HepG2 (cell line): ENCODE results near the gene ORC1. TPM values are rescaled to one million over a fixed set of nuclear protein-coding genes. Genes with fewer than 3 reads are reported as not detected.
A peak's percentile ranks its signal among the peaks of the same experiment; 100 is the strongest.

ENCODE experiments used
- AKNA ChIP-seq: sonication (generic); formaldehyde crosslinking; IDR thresholded peaks from 2 replicates; pipeline ENCODE4 v1.4.0; 2020; ENCODE audit warnings: missing genetic modification reagents, borderline replicate concordance
- CC2D1A ChIP-seq: sonication (generic); formaldehyde crosslinking; IDR thresholded peaks from 2 replicates; pipeline ENCODE4 v1.8.1; 2023; ENCODE audit warnings: mild to moderate bottlenecking, missing genetic modification reagents
- FIP1L1 ChIP-seq: fragments of 200-400 bp; formaldehyde crosslinking; IDR thresholded peaks from 2 replicates; pipeline ENCODE4 v1.6.1; 2018; ENCODE audit warnings: low read depth, mild to moderate bottlenecking, low read length, moderate library complexity, borderline replicate concordance; ENCODE audit not compliant: insufficient read depth
- HMG20B ChIP-seq: conservative IDR thresholded peaks from 2 replicates; pipeline ENCODE4 v1.6.1; 2016; ENCODE audit warnings: missing genetic modification reagents, missing compliant biosample characterization
- HNRNPUL1 ChIP-seq: fragments of 200-400 bp; formaldehyde crosslinking; IDR thresholded peaks from 2 replicates; pipeline ENCODE4 v1.6.1; 2017; ENCODE audit warnings: low read depth, mild to moderate bottlenecking, low read length, moderate library complexity
- HOXA3 ChIP-seq: sonication (generic); formaldehyde crosslinking; IDR thresholded peaks from 2 replicates; pipeline ENCODE4 v1.5.0; 2020; ENCODE audit warnings: missing genetic modification reagents
- MAF1 ChIP-seq: sonication (generic); formaldehyde crosslinking; IDR thresholded peaks from 2 replicates; pipeline ENCODE4 v1.5.0; 2020; ENCODE audit warnings: missing genetic modification reagents, borderline replicate concordance
- RFXAP ChIP-seq: sonication (generic); formaldehyde crosslinking; IDR thresholded peaks from 2 replicates; pipeline ENCODE4 v1.4.0; 2020; ENCODE audit warnings: missing genetic modification reagents, borderline replicate concordance
- SALL2 ChIP-seq: sonication (generic); formaldehyde crosslinking; IDR thresholded peaks from 2 replicates; pipeline ENCODE4 v1.8.1; 2023; ENCODE audit warnings: mild to moderate bottlenecking, missing genetic modification reagents, inconsistent platforms
- SP4 ChIP-seq: sonication (generic); formaldehyde crosslinking; IDR thresholded peaks from 2 replicates; pipeline ENCODE4 v1.8.1; 2023; ENCODE audit warnings: mild to moderate bottlenecking, missing genetic modification reagents
- TOPORS ChIP-seq: sonication (generic); formaldehyde crosslinking; IDR thresholded peaks from 2 replicates; pipeline ENCODE4 v1.8.0; 2023; ENCODE audit warnings: mild to moderate bottlenecking, missing genetic modification reagents
- ZNF292 ChIP-seq: sonication (generic); formaldehyde crosslinking; IDR thresholded peaks from 2 replicates; pipeline ENCODE4 v1.8.1; 2022; ENCODE audit warnings: mild to moderate bottlenecking, low read depth, missing genetic modification reagents, borderline replicate concordance
- ZNF3 ChIP-seq: IDR thresholded peaks from 2 replicates; pipeline ENCODE4 v1.7.0; 2017; ENCODE audit warnings: inconsistent platforms
- ZNF367 ChIP-seq: sonication (generic); formaldehyde crosslinking; IDR thresholded peaks from 2 replicates; pipeline ENCODE4 v1.4.0; 2020; ENCODE audit warnings: missing genetic modification reagents, borderline replicate concordance
- ZNF563 ChIP-seq: sonication (generic); formaldehyde crosslinking; IDR thresholded peaks from 2 replicates; pipeline ENCODE4 v1.8.0; 2022; ENCODE audit warnings: mild to moderate bottlenecking, moderate library complexity, missing genetic modification reagents
- ZNF577 ChIP-seq: sonication (generic); formaldehyde crosslinking; IDR thresholded peaks from 2 replicates; pipeline ENCODE4 v1.4.0; 2020; ENCODE audit warnings: mild to moderate bottlenecking, low read depth, missing genetic modification reagents, borderline replicate concordance
- ZNF724P ChIP-seq: sonication (generic); formaldehyde crosslinking; IDR thresholded peaks from 2 replicates; pipeline ENCODE4 v1.8.0; 2022; ENCODE audit warnings: missing genetic modification reagents, borderline replicate concordance
- polyA plus RNA-seq, 8 experiments: library from polyadenylated mRNA; depleted of rRNA in 3 of 8; stranded (reverse) in 7 of 8; unstranded in 1 of 8; fragments of >200 nt; fragmentation: Illumina TruSeq in 4 of 8; extraction: Trizol in 4 of 8; gene quantifications; 2 replicates each; pipeline versions ENCODE4 v1.2.1 to v1.2.3, GENCODE V29; 2011 to 2016; ENCODE audit warnings: low read depth in 4 of 8, missing spikeins in 1 of 8, mixed read lengths in 1 of 8; ENCODE audit not compliant: insufficient read depth in 1 of 8
- total RNA-seq, 5 experiments: library from RNA; depleted of rRNA; stranded (reverse); fragments of >200 nt; fragmentation: Illumina TruSeq; extraction: Trizol; gene quantifications; 2 replicates each; pipeline ENCODE4 v1.2.3, GENCODE V29; 2016; ENCODE audit warnings: low read depth in 1 of 5
- TF ChIP-seq, protein P1 (sequence below): sonication (generic); formaldehyde crosslinking; IDR thresholded peaks from 2 replicates; pipeline ENCODE4 v1.4.0; 2020; ENCODE audit warnings: missing genetic modification reagents, borderline replicate concordance
- TF ChIP-seq, protein P2 (sequence below): sonication (generic); formaldehyde crosslinking; IDR thresholded peaks from 2 replicates; pipeline ENCODE4 v1.5.0; 2020; ENCODE audit warnings: missing genetic modification reagents
- TF ChIP-seq, protein P3 (sequence below): sonication (generic); formaldehyde crosslinking; IDR thresholded peaks from 2 replicates; pipeline ENCODE4 v1.5.1; 2020; ENCODE audit warnings: missing genetic modification reagents, mild to moderate bottlenecking, borderline replicate concordance

ORC1 gene
- total and polyA plus RNA-seq, 2 of the 13 experiments (the other 11 are each of a cell fraction or from before 2014, with no cell fraction given): 7.0 to 23.5 TPM

DNA sequence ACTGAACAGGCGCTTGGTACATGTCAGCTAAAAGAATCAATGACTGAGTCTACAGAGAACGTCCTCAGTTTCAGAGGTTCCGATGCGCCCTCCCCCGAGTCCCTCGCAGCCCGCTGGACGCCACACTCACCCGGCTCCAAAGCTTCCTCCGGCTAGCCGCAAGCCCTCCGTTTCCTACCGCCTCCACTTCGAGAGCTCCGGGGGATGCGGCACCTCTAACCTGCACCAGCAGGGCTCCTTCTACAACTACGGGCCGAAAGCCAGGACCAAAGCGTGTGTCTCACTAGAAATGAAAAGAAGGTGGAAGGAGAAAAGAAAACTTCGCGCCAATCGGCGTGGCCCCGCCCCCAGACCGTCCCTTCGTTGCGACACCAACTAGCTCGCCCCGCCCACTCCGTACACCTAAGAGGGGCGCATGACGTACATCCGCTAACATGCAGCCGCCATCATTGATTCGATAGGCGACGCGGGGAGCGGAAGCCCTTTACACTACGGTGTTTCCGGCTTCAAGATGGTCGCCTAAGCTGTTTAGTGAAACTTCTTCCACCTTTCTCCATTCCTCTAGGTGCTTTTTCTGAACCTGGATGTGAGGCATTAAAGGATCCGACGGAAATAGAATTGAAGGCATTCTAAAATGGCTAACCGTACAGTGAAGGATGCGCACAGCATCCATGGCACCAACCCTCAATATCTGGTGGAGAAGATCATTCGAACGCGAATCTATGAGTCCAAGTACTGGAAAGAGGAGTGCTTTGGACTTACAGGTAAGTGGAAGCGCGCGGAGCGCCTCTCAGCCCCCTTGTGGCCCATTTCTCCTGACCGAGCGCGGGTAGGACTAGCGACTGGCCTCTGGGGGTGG, at the start of gene ORC1, which contains the start of gene PRPF38A (continued):
- TF ChIP-seq ZNF563 (CRISPR knock-in tag): no peak
- TF ChIP-seq RFXAP (CRISPR knock-in tag): 0 out of 2 replicates have a peak, but pooled peaks have one; percentile 47
- no peak for TF ChIP-seq MAF1 (CRISPR knock-in tag)
- TF ChIP-seq SALL2: peak; percentile 40; the same call in 1 of the 2 replicates
- TF ChIP-seq SP4 (CRISPR knock-in tag): peak; percentile 97
- TF ChIP-seq AKNA: no peak
- no peak for TF ChIP-seq FIP1L1
- TF ChIP-seq ZNF367 (CRISPR knock-in tag): no peak
- peak; percentile 59; the same call in 1 of the 2 replicates for TF ChIP-seq ZNF724P (CRISPR knock-in tag)
- peak; percentile 100 for TF ChIP-seq HOXA3 (CRISPR knock-in tag)
- no peak for TF ChIP-seq ZNF3 (CRISPR knock-in tag)
- no peak for TF ChIP-seq TOPORS
- TF ChIP-seq, protein P1, sequence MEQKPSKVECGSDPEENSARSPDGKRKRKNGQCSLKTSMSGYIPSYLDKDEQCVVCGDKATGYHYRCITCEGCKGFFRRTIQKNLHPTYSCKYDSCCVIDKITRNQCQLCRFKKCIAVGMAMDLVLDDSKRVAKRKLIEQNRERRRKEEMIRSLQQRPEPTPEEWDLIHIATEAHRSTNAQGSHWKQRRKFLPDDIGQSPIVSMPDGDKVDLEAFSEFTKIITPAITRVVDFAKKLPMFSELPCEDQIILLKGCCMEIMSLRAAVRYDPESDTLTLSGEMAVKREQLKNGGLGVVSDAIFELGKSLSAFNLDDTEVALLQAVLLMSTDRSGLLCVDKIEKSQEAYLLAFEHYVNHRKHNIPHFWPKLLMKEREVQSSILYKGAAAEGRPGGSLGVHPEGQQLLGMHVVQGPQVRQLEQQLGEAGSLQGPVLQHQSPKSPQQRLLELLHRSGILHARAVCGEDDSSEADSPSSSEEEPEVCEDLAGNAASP: no peak
- TF ChIP-seq, protein P2, sequence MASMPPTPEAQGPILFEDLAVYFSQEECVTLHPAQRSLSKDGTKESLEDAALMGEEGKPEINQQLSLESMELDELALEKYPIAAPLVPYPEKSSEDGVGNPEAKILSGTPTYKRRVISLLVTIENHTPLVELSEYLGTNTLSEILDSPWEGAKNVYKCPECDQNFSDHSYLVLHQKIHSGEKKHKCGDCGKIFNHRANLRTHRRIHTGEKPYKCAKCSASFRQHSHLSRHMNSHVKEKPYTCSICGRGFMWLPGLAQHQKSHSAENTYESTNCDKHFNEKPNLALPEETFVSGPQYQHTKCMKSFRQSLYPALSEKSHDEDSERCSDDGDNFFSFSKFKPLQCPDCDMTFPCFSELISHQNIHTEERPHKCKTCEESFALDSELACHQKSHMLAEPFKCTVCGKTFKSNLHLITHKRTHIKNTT (CRISPR knock-in tag): no peak
- no peak for TF ChIP-seq HMG20B
- no peak for TF ChIP-seq HNRNPUL1
- TF ChIP-seq ZNF577 (CRISPR knock-in tag): no peak
- TF ChIP-seq CC2D1A (CRISPR knock-in tag): peak; percentile 80; the same call in 1 of the 2 replicates
- TF ChIP-seq ZNF292 (CRISPR knock-in tag): no peak
- TF ChIP-seq, protein P3, sequence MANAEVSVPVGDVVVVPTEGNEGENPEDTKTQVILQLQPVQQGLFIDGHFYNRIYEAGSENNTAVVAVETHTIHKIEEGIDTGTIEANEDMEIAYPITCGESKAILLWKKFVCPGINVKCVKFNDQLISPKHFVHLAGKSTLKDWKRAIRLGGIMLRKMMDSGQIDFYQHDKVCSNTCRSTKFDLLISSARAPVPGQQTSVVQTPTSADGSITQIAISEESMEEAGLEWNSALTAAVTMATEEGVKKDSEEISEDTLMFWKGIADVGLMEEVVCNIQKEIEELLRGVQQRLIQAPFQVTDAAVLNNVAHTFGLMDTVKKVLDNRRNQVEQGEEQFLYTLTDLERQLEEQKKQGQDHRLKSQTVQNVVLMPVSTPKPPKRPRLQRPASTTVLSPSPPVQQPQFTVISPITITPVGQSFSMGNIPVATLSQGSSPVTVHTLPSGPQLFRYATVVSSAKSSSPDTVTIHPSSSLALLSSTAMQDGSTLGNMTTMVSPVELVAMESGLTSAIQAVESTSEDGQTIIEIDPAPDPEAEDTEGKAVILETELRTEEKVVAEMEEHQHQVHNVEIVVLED (CRISPR knock-in tag): peak; percentile 90
